B cell (primary cell): Measurements from ENCODE around the gene NBAS. TPM values are rescaled to one million over a fixed set of nuclear protein-coding genes. Genes with fewer than 3 reads are reported as not detected.

Source experiments
- ATAC-seq: fragments of 200-7000 bp; cut with Tn5 transposase; one replicate; pipeline ENCODE4 v1.10.0; 2021; ENCODE audit warnings: low read depth, mild to moderate bottlenecking, moderate number of reproducible peaks, moderate library complexity
- CTCF ChIA-PET: fragments of 350-600 bp; sonication (Branson Sonifier 250); formaldehyde crosslinking; loops from one replicate; lab custom pipeline; 2021; ENCODE audit warnings: antibody characterized with exemption, inconsistent platforms; lab: Charles Lee
- POLR2A ChIA-PET: fragments of 350-600 bp; sonication (Branson Sonifier 250); formaldehyde crosslinking; loops from one replicate; lab custom pipeline; 2021; ENCODE audit warnings: antibody characterized with exemption; lab: Charles Lee
- DNase-seq: peaks from one replicate; pipeline ENCODE4 v3.0.0; 2013
- H2AFZ ChIP-seq: 2 replicates; pipeline ENCODE4 v1.6.1; 2012; ENCODE audit warnings: mild to moderate bottlenecking, low read depth, low read length; ENCODE audit not compliant: insufficient read depth, poor library complexity, severe bottlenecking
- H3K27ac ChIP-seq, 2 donors: 1 replicate in 1 of 2; 2 replicates in 1 of 2; pipeline ENCODE4 v1.5.1; 2012 to 2013; ENCODE audit warnings: low read length in 2 of 2, mild to moderate bottlenecking in 2 of 2, moderate library complexity in 1 of 2
- H3K27me3 ChIP-seq, 4 experiments: fragments of 200-600 bp in 1 of 4; sonication (generic) in 1 of 4; replicated peaks in 1 of 4; 1 replicate in 2 of 4; 2 replicates in 2 of 4; pipeline versions ENCODE4 v1.6.1 to v1.7.0; 2013 to 2016; ENCODE audit warnings: low read length in 3 of 4, mild to moderate bottlenecking in 2 of 4, mixed read lengths in 1 of 4, moderate library complexity in 1 of 4; ENCODE audit not compliant: insufficient read depth in 4 of 4, control insufficient read depth in 3 of 4; ENCODE audit errors: control extremely low read depth in 1 of 4
- H3K36me3 ChIP-seq, 2 experiments: replicated peaks in 1 of 2; 1 replicate in 1 of 2; 2 replicates in 1 of 2; pipeline versions ENCODE4 v1.6.1 to v1.7.1; 2013; ENCODE audit warnings: low read length in 1 of 2; ENCODE audit not compliant: insufficient read depth in 2 of 2, control insufficient read depth in 1 of 2; ENCODE audit errors: control extremely low read depth in 1 of 2, extremely low read depth in 1 of 2
- H3K4me1 ChIP-seq, 2 donors: fragments of 200-600 bp in 1 of 2; sonication (generic) in 1 of 2; 1 replicate in 1 of 2; 2 replicates in 1 of 2; pipeline versions ENCODE4 v1.5.1 to v1.6.1; 2013 to 2017; ENCODE audit warnings: low read length in 2 of 2; ENCODE audit not compliant: control insufficient read depth in 2 of 2, insufficient read depth in 2 of 2
- H3K4me2 ChIP-seq: replicated peaks from 2 replicates; pipeline ENCODE3; 2012; ENCODE audit warnings: mild to moderate bottlenecking, low read depth, low read length; ENCODE audit not compliant: poor library complexity, severe bottlenecking
- H3K4me3 ChIP-seq, 5 experiments: fragments of 200-600 bp in 1 of 5; sonication (generic) in 1 of 5; 1 replicate in 3 of 5; 2 replicates in 2 of 5; pipeline versions ENCODE4 v1.5.1 to v1.7.0; 2011 to 2016; ENCODE audit warnings: low read length in 4 of 5, mild to moderate bottlenecking in 4 of 5, low read depth in 2 of 5, control low read depth in 1 of 5, moderate library complexity in 1 of 5; ENCODE audit not compliant: insufficient read depth in 1 of 5; ENCODE audit errors: control extremely low read depth in 1 of 5, extremely low read depth in 1 of 5
- H3K79me2 ChIP-seq: fragments of 200-600 bp; sonication (generic); one replicate; pipeline ENCODE4 v1.6.0; 2016; ENCODE audit warnings: low read length; ENCODE audit not compliant: control insufficient read depth, insufficient read depth
- H3K9ac ChIP-seq: fragments of 200-600 bp; sonication (generic); 2 replicates; pipeline ENCODE4 v1.6.1; 2017; ENCODE audit warnings: mild to moderate bottlenecking, low read length, moderate library complexity
- H3K9me3 ChIP-seq, 3 donors: one replicate each; pipeline versions ENCODE4 v1.6.1 to v1.7.1; 2013; ENCODE audit warnings: low read length in 2 of 3; ENCODE audit not compliant: control insufficient read depth in 2 of 3, insufficient read depth in 1 of 3; ENCODE audit errors: control extremely low read depth in 1 of 3
- H4K20me1 ChIP-seq: 2 replicates; pipeline ENCODE4 v1.6.0; 2012; ENCODE audit warnings: mild to moderate bottlenecking, low read length; ENCODE audit not compliant: insufficient read depth, control insufficient read depth, poor library complexity, severe bottlenecking
- H3K27ac Mint-ChIP-seq: one replicate; pipeline ENCODE4 v1.8.0; 2021; ENCODE audit warnings: mixed read lengths
- H3K27me3 Mint-ChIP-seq: one replicate; pipeline ENCODE4 v1.8.0; 2021; ENCODE audit warnings: mixed read lengths
- H3K4me1 Mint-ChIP-seq: one replicate; pipeline ENCODE4 v1.8.0; 2021; ENCODE audit warnings: mixed read lengths
- H3K4me3 Mint-ChIP-seq: one replicate; pipeline ENCODE4 v1.8.0; 2021; ENCODE audit warnings: mixed read lengths
- H3K9me3 Mint-ChIP-seq: one replicate; pipeline ENCODE4 v1.8.0; 2022; ENCODE audit warnings: mixed read lengths; ENCODE audit not compliant: insufficient read depth
- EZH2 ChIP-seq: IDR thresholded peaks from 2 replicates; pipeline ENCODE4 v1.6.1; 2012; ENCODE audit warnings: borderline replicate concordance, low read depth, mild to moderate bottlenecking, moderate library complexity, low read length; ENCODE audit not compliant: insufficient read depth, poor library complexity, severe bottlenecking
- WGBS: methylation state at CpG from one replicate; pipeline ENCODE4 v1.1.5; 2013; ENCODE audit warnings: missing lambda C conversion rate; ENCODE audit not compliant: insufficient coverage; 5-methylcytosine and 5-hydroxymethylcytosine counted together
- intact Hi-C: fragments of 100-400 bp; cut with micrococcal nuclease; formaldehyde crosslinking; loops from one replicate; pipeline ENCODE4 v1.10.0; 2022
- polyA plus RNA-seq: library from polyadenylated mRNA; depleted of rRNA; stranded (reverse); fragments of >200 nt; gene quantifications from 2 replicates; pipeline ENCODE4 v1.2.3, GENCODE V29; 2012
- total RNA-seq, 2 donors: library from RNA; stranded (reverse); fragments of 120-200 nt in 1 of 2; gene quantifications; 1 replicate in 1 of 2; 2 replicates in 1 of 2; pipeline versions ENCODE4 v1.2.3 to v1.2.4, GENCODE V29; 2013 to 2022
- TF ChIP-seq, protein P1 (sequence below): fragments of 200-600 bp; IDR thresholded peaks from one replicate; pipeline ENCODE4 v1.8.0; 2022; ENCODE audit warnings: antibody characterized with exemption, mild to moderate bottlenecking

NBAS gene
- total and polyA plus RNA-seq, 2 donors (not counting 1 experiment from before 2014, with no cell fraction given) = 10.6 to 37.3 TPM

DNA sequence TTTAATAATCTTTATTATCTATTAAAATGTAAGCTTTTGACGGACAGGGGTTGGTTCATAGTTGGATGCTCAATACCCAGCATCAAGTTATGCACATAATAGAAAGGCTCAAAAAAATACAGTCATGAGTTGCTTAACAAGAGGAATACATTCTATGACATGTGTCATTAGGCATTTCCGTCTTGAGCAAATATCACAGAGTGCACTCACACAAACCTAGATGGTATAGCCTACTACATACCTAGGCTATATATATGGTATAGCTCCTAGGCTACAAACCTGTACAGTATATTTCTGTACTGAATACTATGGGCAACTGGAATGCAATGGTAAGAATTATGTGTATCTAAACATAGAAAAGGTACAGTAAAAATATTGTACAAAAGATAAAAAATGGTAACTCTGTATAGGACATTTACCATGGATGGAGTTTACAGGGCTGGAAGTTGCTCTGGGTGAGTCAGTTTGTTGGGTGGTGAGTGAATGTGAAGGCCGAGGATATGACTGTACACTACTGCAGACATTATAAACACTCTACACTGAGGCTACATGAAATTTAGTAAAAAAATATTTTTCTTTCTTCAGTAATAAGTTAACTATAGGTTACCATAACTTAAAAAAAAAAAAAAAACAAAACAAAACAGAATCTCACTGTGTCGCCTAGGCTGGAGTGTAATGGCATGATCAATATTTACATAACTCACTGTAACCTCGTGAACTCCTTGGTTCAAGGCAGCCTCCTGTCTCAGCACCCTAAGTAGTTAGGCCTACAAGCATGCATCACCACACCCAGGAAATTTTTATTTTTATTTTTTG, 201.2 kb downstream of the NBAS start:
- no peaks in the 10 kb centered on the region for H3K4me1 ChIP-seq

DNA sequence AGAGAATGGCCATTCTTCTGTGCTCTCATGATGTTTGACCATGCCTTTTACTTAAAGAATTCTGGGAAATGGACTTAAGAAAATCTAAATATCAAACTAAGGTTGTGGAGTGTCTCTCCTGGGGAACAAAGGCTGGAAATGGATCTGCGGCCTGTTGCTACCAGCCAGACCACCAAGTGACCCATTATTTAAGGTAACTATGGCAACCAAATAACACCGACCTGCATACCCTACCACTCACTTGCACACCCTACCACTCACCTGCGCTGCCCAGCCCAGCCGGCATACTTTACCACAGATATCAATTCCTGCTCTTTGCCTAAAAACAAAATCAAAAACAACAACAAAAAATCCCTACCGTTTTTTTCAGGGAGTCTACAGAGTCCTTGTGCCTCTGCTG, 203.2 kb downstream of the NBAS start:
- Histone ChIP-seq H3K9me3 (no peaks in the 10 kb centered on the region), H4K20me1 (no peaks in the 10 kb centered on the region), H3K4me2 (no peak overlapping the region), H3K27me3 (no peaks in the 10 kb centered on the region), H3K4me1 (no peaks in the 10 kb centered on the region), H3K4me3 (no peak overlapping the region), H3K36me3 (peaks cover 0 to 16% of the 10 kb centered on the region in 2 experiments), H3K27ac (no peak overlapping the region), H3K9ac (no peak overlapping the region), H2AFZ (no peak overlapping the region), H3K79me2 (no peaks in the 10 kb centered on the region)
- H3K27ac Mint-ChIP-seq = no peak overlapping the region
- DNase-seq (no peak), ATAC-seq (no peak)
- 88% methylated on average over 5 of the region's 5 CpGs for WGBS
- H3K27me3 Mint-ChIP-seq = no peaks in the 10 kb centered on the region
- intact Hi-C loops = no loop called here
- CTCF ChIA-PET = no interaction called here
- H3K9me3 Mint-ChIP-seq = no peaks in the 10 kb centered on the region
- POLR2A ChIA-PET = no interaction called here
- no peak overlapping the region for H3K4me3 Mint-ChIP-seq
- no peaks in the 10 kb centered on the region for H3K4me1 Mint-ChIP-seq
- no peak for TF ChIP-seq EZH2
- TF ChIP-seq, protein P1, sequence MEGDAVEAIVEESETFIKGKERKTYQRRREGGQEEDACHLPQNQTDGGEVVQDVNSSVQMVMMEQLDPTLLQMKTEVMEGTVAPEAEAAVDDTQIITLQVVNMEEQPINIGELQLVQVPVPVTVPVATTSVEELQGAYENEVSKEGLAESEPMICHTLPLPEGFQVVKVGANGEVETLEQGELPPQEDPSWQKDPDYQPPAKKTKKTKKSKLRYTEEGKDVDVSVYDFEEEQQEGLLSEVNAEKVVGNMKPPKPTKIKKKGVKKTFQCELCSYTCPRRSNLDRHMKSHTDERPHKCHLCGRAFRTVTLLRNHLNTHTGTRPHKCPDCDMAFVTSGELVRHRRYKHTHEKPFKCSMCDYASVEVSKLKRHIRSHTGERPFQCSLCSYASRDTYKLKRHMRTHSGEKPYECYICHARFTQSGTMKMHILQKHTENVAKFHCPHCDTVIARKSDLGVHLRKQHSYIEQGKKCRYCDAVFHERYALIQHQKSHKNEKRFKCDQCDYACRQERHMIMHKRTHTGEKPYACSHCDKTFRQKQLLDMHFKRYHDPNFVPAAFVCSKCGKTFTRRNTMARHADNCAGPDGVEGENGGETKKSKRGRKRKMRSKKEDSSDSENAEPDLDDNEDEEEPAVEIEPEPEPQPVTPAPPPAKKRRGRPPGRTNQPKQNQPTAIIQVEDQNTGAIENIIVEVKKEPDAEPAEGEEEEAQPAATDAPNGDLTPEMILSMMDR = no peak

More for the DNA sequence above, 201.2 kb downstream of the NBAS start:
- no peak overlapping the region for H3K27ac ChIP-seq
- H3K27me3 Mint-ChIP-seq = no peaks in the 10 kb centered on the region
- TF ChIP-seq, protein P1 = no peak
- DNase-seq (no peak), ATAC-seq (no peak)
- H3K27me3 ChIP-seq = no peaks in the 10 kb centered on the region
- no CpG with 5 or more reads among the region's 5 CpGs for WGBS
- H3K4me2 ChIP-seq = no peak overlapping the region
- ChIA-PET POLR2A (no interaction called here), CTCF (no interaction called here)
- H3K4me3 ChIP-seq = no peak overlapping the region
- H3K4me3 Mint-ChIP-seq = no peak overlapping the region
- H3K79me2 ChIP-seq = no peaks in the 10 kb centered on the region
- H3K9me3 ChIP-seq = no peaks in the 10 kb centered on the region
- no peak overlapping the region for H2AFZ ChIP-seq
- no peak overlapping the region for H3K27ac Mint-ChIP-seq
- intact Hi-C loops = no loop called here
- no peaks in the 10 kb centered on the region for H3K9me3 Mint-ChIP-seq
- peaks cover 0 to 9% of the 10 kb centered on the region in 2 experiments for H3K36me3 ChIP-seq
- H4K20me1 ChIP-seq = no peaks in the 10 kb centered on the region
- no peak overlapping the region for H3K9ac ChIP-seq
- peaks cover 4% of the 10 kb centered on the region for H3K4me1 Mint-ChIP-seq
